Progenitor cell of endocrine pancreas (in vitro differentiated cells): ENCODE data around the gene KHDC1L. TPM values are rescaled to one million over a fixed set of nuclear protein-coding genes. Genes with fewer than 3 reads are reported as not detected.
A peak's percentile ranks its signal among the peaks of the same experiment; 100 is the strongest.

Experiments used
- DNase-seq: peaks from one replicate; pipeline ENCODE4 v3.0.0; 2021; ENCODE audit warnings: low spot score; ENCODE audit not compliant: unreplicated experiment
- H3K27ac Mint-ChIP-seq: 2 replicates; pipeline ENCODE4 v1.8.0; 2021; ENCODE audit warnings: mild to moderate bottlenecking, moderate library complexity, mixed read lengths
- H3K27me3 Mint-ChIP-seq: 2 replicates; pipeline ENCODE4 v1.8.0; 2021; ENCODE audit warnings: mixed read lengths
- H3K36me3 Mint-ChIP-seq: 2 replicates; pipeline ENCODE4 v1.8.0; 2022; ENCODE audit warnings: mixed read lengths; ENCODE audit not compliant: insufficient read depth
- H3K4me1 Mint-ChIP-seq: 2 replicates; pipeline ENCODE4 v1.8.0; 2021; ENCODE audit warnings: low read depth, mixed read lengths
- H3K4me3 Mint-ChIP-seq: 2 replicates; pipeline ENCODE4 v1.8.0; 2021; ENCODE audit warnings: low read depth, mild to moderate bottlenecking, moderate library complexity, mixed read lengths
- H3K9me3 Mint-ChIP-seq: 2 replicates; pipeline ENCODE4 v1.8.0; 2021; ENCODE audit warnings: low read depth, mixed read lengths
- total RNA-seq: library from RNA; stranded (reverse); gene quantifications from 2 replicates; pipeline ENCODE4 v1.2.1, GENCODE V29; 2021
- TF ChIP-seq, protein P1 (sequence below): fragments of 200-600 bp; sonication (generic); IDR thresholded peaks from one replicate; pipeline ENCODE4 v1.5.0; 2021; ENCODE audit warnings: antibody characterized with exemption, mild to moderate bottlenecking; ENCODE audit not compliant: unreplicated experiment

KHDC1L gene
- total RNA-seq, 1 donor from 2014 or later, result not detected

DNA sequence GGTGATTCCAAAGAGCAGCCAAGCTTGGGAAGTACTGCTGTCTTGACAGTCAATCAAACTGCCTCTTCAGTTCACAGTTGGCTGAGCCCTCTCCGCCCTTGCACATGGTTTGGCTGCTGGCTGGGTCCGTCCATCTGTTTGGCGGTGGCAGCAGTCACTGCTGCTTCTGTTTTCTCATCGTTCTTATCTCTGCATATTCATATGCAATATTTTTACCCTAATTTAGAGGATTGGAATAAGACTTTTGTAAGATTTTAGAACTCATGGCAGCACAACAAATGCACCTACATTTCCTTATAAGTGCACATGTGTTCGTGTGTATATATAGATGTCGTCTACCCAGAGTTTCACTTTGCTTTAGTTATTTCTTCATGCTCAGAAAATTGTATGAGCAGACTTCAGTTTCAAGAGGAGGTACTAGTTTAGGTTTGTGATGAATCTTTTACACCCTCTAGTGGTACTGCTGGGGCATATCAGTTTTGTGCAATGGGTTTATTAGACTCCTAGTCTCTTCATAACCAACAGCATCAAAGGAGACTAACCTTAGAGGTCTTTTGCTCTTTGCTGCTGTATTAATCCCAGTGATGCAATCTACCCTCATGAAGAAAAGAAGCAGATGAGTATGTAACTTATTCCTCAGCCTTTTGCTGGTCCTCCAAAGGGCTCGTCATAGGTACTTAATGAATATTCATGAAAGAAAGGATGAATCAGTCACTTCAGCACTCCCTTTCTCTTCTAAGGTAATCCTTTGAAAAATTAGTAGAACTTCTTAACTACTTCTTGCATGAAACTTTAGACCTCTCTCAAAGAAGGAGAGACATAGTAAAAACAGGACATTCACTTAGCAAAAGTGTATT, 44.3 kb downstream of the KHDC1L start:
- Mint-ChIP-seq H3K9me3 (no peaks in the 10 kb centered on the region), H3K27ac (no peak overlapping the region), H3K4me3 (no peak overlapping the region), H3K27me3 (peaks cover 13% of the 10 kb centered on the region), H3K4me1 (no peaks in the 10 kb centered on the region), H3K36me3 (no peaks in the 10 kb centered on the region)
- no peak for DNase-seq
- TF ChIP-seq, protein P1, sequence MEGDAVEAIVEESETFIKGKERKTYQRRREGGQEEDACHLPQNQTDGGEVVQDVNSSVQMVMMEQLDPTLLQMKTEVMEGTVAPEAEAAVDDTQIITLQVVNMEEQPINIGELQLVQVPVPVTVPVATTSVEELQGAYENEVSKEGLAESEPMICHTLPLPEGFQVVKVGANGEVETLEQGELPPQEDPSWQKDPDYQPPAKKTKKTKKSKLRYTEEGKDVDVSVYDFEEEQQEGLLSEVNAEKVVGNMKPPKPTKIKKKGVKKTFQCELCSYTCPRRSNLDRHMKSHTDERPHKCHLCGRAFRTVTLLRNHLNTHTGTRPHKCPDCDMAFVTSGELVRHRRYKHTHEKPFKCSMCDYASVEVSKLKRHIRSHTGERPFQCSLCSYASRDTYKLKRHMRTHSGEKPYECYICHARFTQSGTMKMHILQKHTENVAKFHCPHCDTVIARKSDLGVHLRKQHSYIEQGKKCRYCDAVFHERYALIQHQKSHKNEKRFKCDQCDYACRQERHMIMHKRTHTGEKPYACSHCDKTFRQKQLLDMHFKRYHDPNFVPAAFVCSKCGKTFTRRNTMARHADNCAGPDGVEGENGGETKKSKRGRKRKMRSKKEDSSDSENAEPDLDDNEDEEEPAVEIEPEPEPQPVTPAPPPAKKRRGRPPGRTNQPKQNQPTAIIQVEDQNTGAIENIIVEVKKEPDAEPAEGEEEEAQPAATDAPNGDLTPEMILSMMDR, result peak; percentile 84

DNA sequence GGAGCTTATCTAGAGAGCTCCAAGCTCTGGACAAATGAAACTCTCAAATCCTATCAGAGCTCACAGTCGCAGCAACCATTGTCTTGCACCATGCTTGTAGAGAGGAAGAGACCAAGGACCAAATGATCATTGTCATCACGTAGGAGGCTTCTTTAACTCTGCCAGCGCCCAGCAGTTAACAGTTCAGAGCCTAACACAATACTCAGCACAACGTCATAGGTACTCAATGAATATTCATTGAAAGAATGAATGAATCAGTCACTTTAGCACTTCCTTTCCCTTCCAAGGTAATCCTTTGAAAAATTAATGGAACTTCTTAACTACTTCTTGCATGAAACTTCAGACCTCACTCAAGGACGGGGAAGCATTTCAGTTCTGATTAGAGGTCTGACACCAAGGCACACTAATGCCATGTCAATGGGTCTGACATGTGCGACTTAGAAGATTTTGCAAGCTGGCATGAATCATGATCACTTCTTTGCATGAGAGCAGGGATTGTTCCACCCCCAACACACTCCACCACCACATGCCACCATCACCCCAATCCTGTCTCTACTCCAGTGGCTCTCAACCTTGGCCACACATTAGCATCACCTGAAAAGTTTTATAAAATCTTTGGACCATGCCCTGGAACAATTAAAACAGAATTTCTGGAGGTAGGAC, 45.1 kb downstream of the KHDC1L start:
- H3K4me1 Mint-ChIP-seq, result no peaks in the 10 kb centered on the region
- TF ChIP-seq, protein P1, result no peak
- peaks cover 13% of the 10 kb centered on the region for H3K27me3 Mint-ChIP-seq
- no peak for DNase-seq
- H3K4me3 Mint-ChIP-seq, result no peak overlapping the region
- H3K36me3 Mint-ChIP-seq, result no peaks in the 10 kb centered on the region
- no peak overlapping the region for H3K27ac Mint-ChIP-seq
- no peaks in the 10 kb centered on the region for H3K9me3 Mint-ChIP-seq

DNA sequence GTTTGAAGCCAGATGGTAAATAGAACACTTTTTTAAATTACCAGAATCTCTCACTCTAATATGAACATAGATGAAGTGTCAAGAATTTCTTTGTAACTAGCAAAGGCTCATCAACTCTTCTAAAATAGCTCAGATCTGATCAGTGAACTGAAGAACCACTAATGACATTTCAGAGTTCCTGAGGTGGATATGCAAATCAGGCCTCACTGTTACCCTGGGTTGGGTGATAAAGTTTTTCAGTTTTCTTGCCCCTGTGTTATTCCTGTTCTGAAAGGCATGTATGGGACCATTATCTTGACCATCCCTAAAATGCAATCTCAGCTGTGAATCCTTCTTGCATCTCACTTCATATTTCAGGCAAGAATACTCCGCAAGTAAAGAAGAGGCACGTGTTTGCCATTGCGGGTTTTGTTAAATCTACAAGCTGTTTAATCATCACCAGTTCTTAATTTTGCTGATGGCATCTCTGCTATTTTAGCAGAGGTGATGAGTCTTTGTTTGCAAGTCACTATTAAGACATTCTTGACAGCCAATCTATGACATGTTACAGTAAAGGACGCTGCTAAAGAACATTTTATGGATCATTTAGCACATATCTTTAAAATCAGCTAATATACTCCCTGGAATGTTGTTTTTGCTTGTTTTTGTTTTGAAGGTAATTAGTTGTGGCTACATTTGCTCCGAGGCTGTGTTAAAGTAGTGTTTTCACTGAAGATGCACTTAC, 47.9 kb downstream of the KHDC1L start:
- Mint-ChIP-seq H3K27me3 (peaks cover 4% of the 10 kb centered on the region), H3K4me3 (no peak overlapping the region), H3K36me3 (no peaks in the 10 kb centered on the region), H3K9me3 (no peaks in the 10 kb centered on the region), H3K4me1 (no peaks in the 10 kb centered on the region), H3K27ac (no peak overlapping the region)
- DNase-seq, result no peak
- TF ChIP-seq, protein P1, result no peak

DNA sequence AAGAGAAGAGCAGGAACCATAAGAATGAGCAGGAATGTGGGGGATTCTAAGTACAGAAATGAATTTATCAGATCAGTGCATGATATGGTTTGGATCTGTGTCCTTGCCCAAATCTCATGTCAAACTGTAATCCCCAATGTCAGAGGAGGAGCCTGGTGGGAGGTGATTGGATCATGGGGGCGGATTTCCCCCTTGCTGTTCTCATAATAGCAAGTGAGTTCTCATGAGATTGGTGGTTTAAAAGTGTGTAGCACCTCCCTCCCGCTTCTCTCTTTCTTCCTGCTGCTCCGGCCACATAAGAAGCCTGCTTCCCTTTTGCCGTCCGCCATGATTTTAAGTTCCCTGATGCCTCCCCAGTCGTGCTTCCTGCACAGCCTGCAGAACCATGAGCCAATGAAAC, 49.2 kb downstream of the KHDC1L start:
- no peak for DNase-seq
- H3K4me3 Mint-ChIP-seq, result no peak overlapping the region
- H3K36me3 Mint-ChIP-seq, result no peaks in the 10 kb centered on the region
- no peaks in the 10 kb centered on the region for H3K9me3 Mint-ChIP-seq
- no peaks in the 10 kb centered on the region for H3K4me1 Mint-ChIP-seq
- H3K27ac Mint-ChIP-seq, result no peak overlapping the region
- TF ChIP-seq, protein P1, result no peak
- H3K27me3 Mint-ChIP-seq, result peaks cover 3% of the 10 kb centered on the region

DNA sequence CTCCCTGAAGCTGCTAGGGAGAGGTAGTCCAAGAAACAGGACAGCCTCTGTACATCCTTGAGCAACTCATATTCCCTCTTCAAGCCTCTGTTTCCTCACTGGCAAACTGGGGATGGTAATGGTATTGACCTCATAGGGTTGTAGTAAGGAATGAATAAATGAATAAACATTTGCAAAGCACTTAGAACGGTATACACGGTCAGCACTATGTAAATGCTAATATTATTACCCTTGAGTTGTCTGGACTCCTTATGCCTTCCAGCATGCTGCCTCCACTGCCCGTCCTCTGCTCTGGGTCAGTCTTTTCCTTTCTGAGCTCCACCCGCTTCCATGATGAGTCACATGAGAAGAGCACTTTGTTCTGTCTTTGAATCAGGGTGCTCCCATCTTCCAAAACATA, 50.6 kb downstream of the KHDC1L start:
- Mint-ChIP-seq H3K9me3 (no peaks in the 10 kb centered on the region), H3K4me1 (no peaks in the 10 kb centered on the region), H3K27me3 (no peaks in the 10 kb centered on the region), H3K27ac (no peak overlapping the region), H3K36me3 (no peaks in the 10 kb centered on the region), H3K4me3 (no peak overlapping the region)
- TF ChIP-seq, protein P1, result no peak
- no peak for DNase-seq
